A673 (cell line): Measurements from ENCODE around the gene CHKB. TPM values are rescaled to one million over a fixed set of nuclear protein-coding genes. Genes with fewer than 3 reads are reported as not detected.
A peak's percentile ranks its signal among the peaks of the same experiment; 100 is the strongest.

Experiments used
- Bru-seq: library from RNA; stranded (reverse); fragments of 400-500 nt; gene quantifications from one replicate; lab custom pipeline; 2021; lab: Mats Ljungman, UMichigan
- BruChase-seq, 2 experiments: library from RNA; stranded (reverse); fragments of 400-500 nt; gene quantifications; one replicate each; lab custom pipeline; 2021; lab: Mats Ljungman, UMichigan
- BruUV-seq: library from RNA; stranded (reverse); fragments of 400-500 nt; replicated peaks from 2 replicates; lab custom pipeline; 2021; lab: Mats Ljungman, UMichigan
- CTCF ChIA-PET: fragments of 300-600 bp; sonication (Branson Sonifier 250); formaldehyde crosslinking; loops from one replicate; lab custom pipeline; 2022; ENCODE audit warnings: antibody characterized with exemption; lab: Charles Lee
- POLR2A ChIA-PET: fragments of 300-600 bp; sonication (Branson Sonifier 250); formaldehyde crosslinking; loops from one replicate; lab custom pipeline; 2022; ENCODE audit warnings: antibody characterized with exemption; ENCODE audit not compliant: low non-redundant PET; lab: Charles Lee
- DNase-seq: peaks from one replicate; pipeline ENCODE4 v3.0.0-alpha.2; 2015; ENCODE audit warnings: low spot score
- H3K27ac ChIP-seq: fragments of 200-600 bp; sonication (generic); 2 replicates; pipeline ENCODE4 v1.5.1; 2016; ENCODE audit warnings: mixed run types, low read depth, mild to moderate bottlenecking, mixed read lengths, antibody characterized with exemption, low read length; ENCODE audit not compliant: poor library complexity, severe bottlenecking
- H3K27me3 ChIP-seq: fragments of 200-600 bp; sonication (generic); replicated peaks from 2 replicates; pipeline ENCODE4 v1.6.1; 2017; ENCODE audit warnings: mixed run types, low read depth, mild to moderate bottlenecking, mixed read lengths, antibody characterized with exemption, low read length; ENCODE audit not compliant: insufficient read depth, poor library complexity
- H3K36me3 ChIP-seq: fragments of 200-600 bp; sonication (generic); 2 replicates; pipeline ENCODE4 v1.6.1; 2016; ENCODE audit warnings: mixed run types, mild to moderate bottlenecking, mixed read lengths, antibody characterized with exemption, low read length; ENCODE audit not compliant: insufficient read depth, poor library complexity, severe bottlenecking
- H3K4me1 ChIP-seq: fragments of 200-600 bp; sonication (generic); 2 replicates; pipeline ENCODE4 v1.6.1; 2017; ENCODE audit warnings: mixed run types, mild to moderate bottlenecking, mixed read lengths, antibody characterized with exemption, low read length; ENCODE audit not compliant: insufficient read depth, poor library complexity, severe bottlenecking
- H3K4me3 ChIP-seq: fragments of 200-600 bp; sonication (generic); 2 replicates; pipeline ENCODE4 v1.5.1; 2016; ENCODE audit warnings: low read depth, mixed run types, mild to moderate bottlenecking, mixed read lengths, low read length; ENCODE audit not compliant: poor library complexity, severe bottlenecking
- H3K9me3 ChIP-seq: fragments of 200-600 bp; sonication (generic); 2 replicates; pipeline ENCODE4 v1.6.1; 2016; ENCODE audit warnings: mixed run types, low read depth, mild to moderate bottlenecking, mixed read lengths, antibody characterized with exemption, low read length; ENCODE audit not compliant: poor library complexity, severe bottlenecking
- CTCF ChIP-seq: fragments of 300-800, 200-600 bp; sonication (generic); conservative IDR thresholded peaks from 2 replicates; pipeline ENCODE4 v1.5.1; 2017; ENCODE audit warnings: low read depth, mild to moderate bottlenecking, antibody characterized with exemption, low read length, moderate library complexity, mixed read lengths
- EZH2 ChIP-seq: fragments of 200-600 bp; sonication (generic); IDR thresholded peaks from 2 replicates; pipeline ENCODE4 v1.6.1; 2017; ENCODE audit warnings: borderline replicate concordance, low read depth, mild to moderate bottlenecking, mixed read lengths, antibody characterized with exemption, low read length; ENCODE audit not compliant: poor library complexity, severe bottlenecking
- intact Hi-C: fragments of 100-400 bp; cut with micrococcal nuclease; formaldehyde crosslinking; loops from one replicate; pipeline ENCODE4 v1.10.0; 2022; ENCODE audit not compliant: unreplicated experiment
- long read RNA-seq: library from polyadenylated mRNA; stranded (forward); transcript quantifications from one replicate; pipeline ENCODE4 v2.0.0, GENCODE V29; 2022
- total RNA-seq: library from RNA; stranded (reverse); gene quantifications from 2 replicates; pipeline ENCODE4 v1.2.3, GENCODE V29; 2021

Gene CHKB
- total RNA-seq: 47.6 and 51.4 TPM in 2 replicates
- percentile 69 among the genes with signal in this experiment for Bru-seq, nascent RNA
- BruChase-seq, experiment 1, labeled RNA remaining after a 2-hour chase: percentile 76 among the genes with signal in this experiment
- BruChase-seq, experiment 2, labeled RNA remaining after a 6-hour chase: percentile 85 among the genes with signal in this experiment
- long read RNA-seq, transcript CHKB-212 (9 exons, 2,069 nt): minor isoform, 5 of 35 reads
- long read RNA-seq, transcript CHKB-201 (11 exons, 1,638 nt): major isoform, 17 of 35 reads
- long read RNA-seq, transcript CHKB-208 (8 exons, 2,114 nt): minor isoform, 8 of 35 reads
- long read RNA-seq, partial matches to known transcripts: 5 of 35 reads
- long read RNA-seq, other reads (novel, unspliced or antisense): 0 of 35 reads

DNA sequence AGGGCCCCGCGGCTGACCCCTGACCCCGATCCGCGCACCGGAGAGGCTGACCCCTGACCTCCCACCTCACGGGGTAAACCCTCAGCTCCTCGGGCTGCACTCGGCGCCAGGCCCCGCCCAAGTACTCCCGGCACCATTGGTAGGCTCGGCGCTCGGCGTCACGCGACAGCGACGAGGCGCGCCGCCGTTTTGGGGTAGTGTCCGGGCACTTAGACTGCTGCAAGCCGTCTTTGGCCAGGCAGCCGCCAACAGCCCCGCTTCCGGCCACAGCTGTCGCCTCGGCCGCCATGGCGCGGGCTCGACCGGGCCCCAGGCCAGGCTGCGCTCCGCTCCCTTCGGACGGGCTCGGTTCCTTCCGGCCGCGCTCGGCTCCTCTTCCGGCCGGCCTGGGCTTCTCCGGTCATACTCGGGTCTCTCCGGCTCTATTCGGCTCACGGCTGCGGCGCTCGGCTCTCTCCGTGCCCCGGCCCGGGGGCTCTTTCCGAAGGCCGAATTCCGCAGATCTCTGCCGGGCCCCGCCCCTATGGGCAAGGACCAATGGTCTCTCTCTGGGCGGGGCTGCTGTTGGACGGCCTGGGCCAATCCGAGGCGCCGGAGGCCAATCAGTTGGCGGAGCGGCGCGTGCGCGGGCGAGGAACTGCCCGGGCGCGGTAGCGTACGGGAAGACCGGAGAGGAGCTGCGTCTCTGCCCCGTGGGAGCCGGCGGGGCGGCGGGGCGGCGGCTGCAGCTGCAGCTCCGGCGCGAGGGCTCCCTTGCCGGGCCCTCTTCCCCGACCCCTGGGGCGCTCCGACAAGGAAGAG is at the start of gene CHKB:
CHKB (minus strand) TSS at position 357 of the 801 bp plus-strand sequence; CDS start at position 289, 68 bp downstream.
- ChIA-PET CTCF (interaction anchor here (0.5 kb wide), 1 partner anchor 37 kb away, joined by 4 read pairs; no protein-coding TSS in a partner anchor), POLR2A (no interaction called here)
- H3K4me1 ChIP-seq: no peaks in the 10 kb centered on the region
- no peaks in the 10 kb centered on the region for H3K27me3 ChIP-seq
- peak within 1 kb of the TSS; percentile 92 for H3K27ac ChIP-seq
- DNase-seq: peak; percentile 99
- intact Hi-C loops: no loop called here
- H3K36me3 ChIP-seq: no peaks in the 10 kb centered on the region
- H3K4me3 ChIP-seq: peak within 1 kb of the TSS; percentile 74
- no peaks in the 10 kb centered on the region for H3K9me3 ChIP-seq
- BruUV-seq: no TSS peak
- TF ChIP-seq CTCF (no peak), EZH2 (no peak)

DNA sequence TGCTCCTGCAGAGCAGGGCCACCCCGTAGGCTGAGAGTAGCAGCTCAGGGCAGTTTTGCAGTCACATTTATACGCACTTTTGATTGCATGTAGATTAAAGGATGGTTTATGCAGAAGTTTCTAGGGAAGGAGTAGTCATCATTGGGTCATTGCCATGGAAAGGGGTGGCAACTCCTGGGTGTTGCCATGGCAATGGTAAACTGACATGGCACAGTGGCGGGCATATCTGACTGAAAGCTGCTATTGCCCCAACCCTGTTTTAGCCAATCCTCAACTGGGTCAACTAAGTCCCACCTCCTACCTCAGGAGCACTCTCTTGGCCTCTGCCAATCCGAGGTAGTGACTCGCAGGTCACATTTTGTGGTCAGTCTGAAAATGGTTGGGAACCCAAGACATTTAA is 47.7 kb upstream of the CHKB start:
- no TSS peak for BruUV-seq
- Histone ChIP-seq H3K4me1 (peaks cover 5% of the 10 kb centered on the region), H3K4me3 (no peak overlapping the region), H3K9me3 (no peaks in the 10 kb centered on the region), H3K27ac (no peak overlapping the region), H3K36me3 (no peaks in the 10 kb centered on the region), H3K27me3 (no peaks in the 10 kb centered on the region)
- intact Hi-C loops: no loop called here
- POLR2A ChIA-PET: no interaction called here
- CTCF ChIA-PET: no interaction called here
- no peak for DNase-seq
- no peak for TF ChIP-seq EZH2
- TF ChIP-seq CTCF: no peak

- Histone ChIP-seq H3K4me1 (peaks cover 5% of the 10 kb centered on the region), H3K9me3 (no peaks in the 10 kb centered on the region), H3K36me3 (no peaks in the 10 kb centered on the region), H3K27ac (peak overlapping the region; percentile 72), H3K27me3 (no peaks in the 10 kb centered on the region), H3K4me3 (peak overlapping the region; percentile 96)
- no TSS peak for BruUV-seq
- intact Hi-C loops: no loop called here
- ChIA-PET CTCF (interaction anchor here (0.7 kb wide), 1 partner anchor 50 kb away, joined by 5 read pairs; no protein-coding TSS in a partner anchor), POLR2A (no interaction called here)
- DNase-seq: no peak
- TF ChIP-seq CTCF: no peak
- TF ChIP-seq EZH2: no peak
These were observed 46.0 kb upstream of the CHKB start for GRCh38 chr22:50628543-50629134.
